LNCAP (cell line): ENCODE results near the gene STK32B.

Experiments used
- TF ChIP-seq, protein P1 (sequence below): fragments of 450-650 bp; IDR thresholded peaks from 2 replicates; pipeline ENCODE4 v1.5.1; 2017; ENCODE audit warnings: mild to moderate bottlenecking

Gene STK32B

DNA sequence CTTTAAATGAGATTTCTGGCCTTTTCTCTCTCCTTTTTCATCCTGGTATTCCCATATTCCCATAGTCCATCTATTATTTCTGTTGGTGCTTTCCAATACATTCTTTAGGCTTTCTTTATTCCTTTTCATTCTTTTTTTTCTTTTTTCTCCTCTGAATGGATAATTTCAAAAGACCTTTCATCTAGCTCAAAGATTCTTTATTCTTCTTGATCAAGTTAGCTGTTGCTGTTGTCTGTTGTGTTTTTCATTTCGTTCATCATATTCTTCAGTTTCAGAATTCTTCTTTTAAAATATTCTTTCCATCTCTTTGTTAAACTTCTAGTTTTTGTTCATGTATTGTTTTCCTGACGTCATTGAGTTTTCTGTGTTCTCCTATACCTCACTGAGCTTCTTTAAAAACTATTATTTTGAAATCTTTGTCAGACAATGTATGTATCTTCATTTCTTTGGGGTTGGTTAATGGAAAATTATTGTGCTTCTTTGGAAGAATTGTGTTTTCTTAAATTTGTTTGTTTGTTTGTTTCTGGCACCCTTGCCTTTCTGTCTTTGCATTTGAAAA is 30.2 kb downstream of the STK32B start:
- TF ChIP-seq, protein P1, sequence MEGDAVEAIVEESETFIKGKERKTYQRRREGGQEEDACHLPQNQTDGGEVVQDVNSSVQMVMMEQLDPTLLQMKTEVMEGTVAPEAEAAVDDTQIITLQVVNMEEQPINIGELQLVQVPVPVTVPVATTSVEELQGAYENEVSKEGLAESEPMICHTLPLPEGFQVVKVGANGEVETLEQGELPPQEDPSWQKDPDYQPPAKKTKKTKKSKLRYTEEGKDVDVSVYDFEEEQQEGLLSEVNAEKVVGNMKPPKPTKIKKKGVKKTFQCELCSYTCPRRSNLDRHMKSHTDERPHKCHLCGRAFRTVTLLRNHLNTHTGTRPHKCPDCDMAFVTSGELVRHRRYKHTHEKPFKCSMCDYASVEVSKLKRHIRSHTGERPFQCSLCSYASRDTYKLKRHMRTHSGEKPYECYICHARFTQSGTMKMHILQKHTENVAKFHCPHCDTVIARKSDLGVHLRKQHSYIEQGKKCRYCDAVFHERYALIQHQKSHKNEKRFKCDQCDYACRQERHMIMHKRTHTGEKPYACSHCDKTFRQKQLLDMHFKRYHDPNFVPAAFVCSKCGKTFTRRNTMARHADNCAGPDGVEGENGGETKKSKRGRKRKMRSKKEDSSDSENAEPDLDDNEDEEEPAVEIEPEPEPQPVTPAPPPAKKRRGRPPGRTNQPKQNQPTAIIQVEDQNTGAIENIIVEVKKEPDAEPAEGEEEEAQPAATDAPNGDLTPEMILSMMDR = no peak

- TF ChIP-seq, protein P1 = no peak
Measured at GRCh38 chr4:5082376-5082775, 31.1 kb downstream of the STK32B start.

GRCh38 chr4:5084911-5085475 is 33.7 kb downstream of the STK32B start:
- TF ChIP-seq, protein P1 = no peak

DNA sequence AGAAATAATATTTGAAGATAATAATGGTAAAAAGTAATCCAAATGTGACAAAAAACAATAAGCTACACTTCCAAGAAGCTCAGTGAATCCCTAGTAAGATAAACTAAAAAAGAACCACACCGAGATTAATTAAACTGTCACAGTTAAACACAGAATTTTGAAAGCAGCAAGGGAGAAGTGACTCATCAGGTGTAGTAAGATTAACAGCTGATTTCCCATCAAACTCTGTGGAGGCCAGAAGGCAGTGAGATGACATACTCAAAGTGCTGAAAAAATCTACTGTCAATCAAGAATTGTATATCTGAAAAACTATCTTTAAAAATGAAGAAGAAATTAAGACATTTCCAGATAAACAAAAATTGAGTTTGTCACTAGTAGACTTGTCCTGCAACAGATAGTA is 35.3 kb downstream of the STK32B start:
- TF ChIP-seq, protein P1 = no peak

GRCh38 chr4:5096261-5096660 is 45.0 kb downstream of the STK32B start:
- TF ChIP-seq, protein P1 = no peak

DNA sequence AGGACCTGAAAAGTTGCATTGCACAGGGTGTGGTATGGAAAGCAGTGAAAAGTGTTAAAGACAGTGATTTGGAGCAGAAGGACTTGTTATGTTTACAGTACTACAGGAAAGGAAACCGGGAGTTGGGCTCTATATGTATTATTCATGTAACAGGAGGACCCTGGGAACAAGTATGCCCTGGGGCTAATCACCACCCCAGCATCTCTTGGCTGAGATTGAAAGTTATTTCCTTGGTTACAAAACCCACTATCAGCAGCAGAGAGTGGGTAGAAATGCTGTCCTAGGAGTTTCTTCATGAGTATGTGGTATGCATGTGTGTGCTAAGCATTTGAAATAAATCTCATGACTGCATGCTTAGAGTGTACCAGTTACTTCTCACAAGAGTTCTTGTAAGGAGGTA is 46.9 kb downstream of the STK32B start:
- TF ChIP-seq, protein P1 = no peak

DNA sequence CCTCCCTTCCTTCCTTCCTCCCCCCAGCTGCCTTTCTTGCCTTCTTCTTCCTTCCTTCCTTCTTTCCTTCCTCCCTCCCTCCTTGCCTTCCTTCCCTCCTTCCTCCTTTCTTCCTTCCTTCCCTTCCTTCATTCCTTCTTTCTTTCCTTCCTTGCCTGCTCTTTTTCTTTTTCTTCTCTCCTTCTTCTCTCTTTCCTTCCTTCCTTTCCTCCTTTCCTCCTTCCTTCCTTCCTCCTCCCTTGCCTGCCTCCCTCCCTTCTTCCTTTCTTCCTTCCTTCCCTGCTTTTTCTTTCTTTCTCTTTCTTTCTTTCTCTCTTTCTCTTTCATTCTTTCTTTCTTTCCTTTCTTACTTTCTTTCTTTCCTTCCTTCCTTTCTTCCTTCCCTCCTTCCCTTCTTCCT is 49.1 kb downstream of the STK32B start:
- TF ChIP-seq, protein P1 = no peak

DNA sequence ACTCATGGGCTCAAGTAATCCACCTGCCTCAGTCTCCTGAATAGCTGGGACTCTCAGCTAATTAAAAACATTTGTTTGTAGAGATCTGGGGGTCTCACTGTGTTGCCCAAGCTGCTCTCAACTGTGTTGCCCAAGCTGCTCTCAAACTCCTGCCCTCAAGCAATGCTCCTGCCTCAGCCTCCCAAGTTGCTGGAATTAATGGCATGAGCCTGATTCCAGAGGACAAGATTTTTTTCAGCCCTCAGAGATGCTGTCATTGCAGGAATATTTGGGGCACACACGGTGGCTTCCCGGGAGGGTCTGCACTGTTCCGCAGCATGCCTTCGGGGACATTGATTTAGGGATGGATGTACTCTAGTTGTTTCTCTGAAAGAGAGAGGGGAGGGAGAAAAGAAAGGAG is 49.7 kb downstream of the STK32B start:
- TF ChIP-seq, protein P1 = no peak
